ENCODE measurements around the gene LDHAL6B. TPM values are rescaled to one million over a fixed set of nuclear protein-coding genes. Genes with fewer than 3 reads are reported as not detected.

The LDHAL6B gene
- polyA plus RNA-seq, 1 donor (not counting 4 experiments of a cell fraction or from before 2014, with no cell fraction given), result not detected

DNA sequence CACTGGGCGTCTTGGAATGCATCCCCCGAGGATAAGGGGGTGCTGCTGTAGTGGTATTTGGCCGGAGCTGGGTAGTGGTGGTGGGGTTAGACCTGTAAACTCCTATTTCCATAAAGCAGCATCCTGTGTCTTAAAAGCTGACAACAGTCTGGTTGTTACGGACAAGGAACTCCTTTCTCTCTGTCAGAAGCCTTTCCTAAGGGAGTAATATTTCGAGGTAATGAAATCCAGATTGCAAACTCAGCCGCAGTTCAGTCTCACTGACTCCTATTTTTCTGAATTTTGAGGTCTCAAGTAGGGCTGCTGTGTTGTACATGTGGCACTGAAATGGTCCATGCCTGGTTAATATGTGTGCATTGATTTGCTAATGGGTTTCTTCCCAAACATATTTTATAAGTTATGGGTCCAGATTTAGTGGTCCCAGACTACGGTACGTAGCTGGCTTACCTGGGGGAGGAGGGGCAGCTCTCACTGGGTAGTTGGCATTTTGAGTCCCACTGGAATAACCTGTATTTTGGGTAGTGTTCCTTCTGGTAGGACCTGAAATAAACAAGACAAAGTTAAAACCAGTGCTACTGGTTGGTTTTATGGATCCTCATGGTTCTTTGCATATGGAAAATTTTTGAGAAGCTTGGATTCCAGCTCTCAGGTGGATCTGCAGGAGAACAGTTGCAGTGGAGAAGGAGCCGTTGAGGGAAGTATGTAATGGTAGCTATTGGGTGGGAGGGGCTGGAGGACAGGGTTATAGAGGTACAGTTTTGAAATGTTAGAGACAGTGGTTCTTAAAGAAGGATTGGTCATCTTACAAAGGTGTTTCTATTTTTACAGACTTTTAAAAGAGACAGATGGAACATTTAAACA lies 48.6 kb upstream of the LDHAL6B start:
- Histone ChIP-seq H3K79me2 (ENCODE audit: control insufficient read depth, insufficient read depth, low read length) (no peaks in the 10 kb centered on the region), H3K27ac (ENCODE audit: control insufficient read depth, insufficient read depth, low read length) (no peak overlapping the region), H3K36me3 (ENCODE audit: control insufficient read depth in 2 of 2, extremely low read depth in 1 of 2, insufficient read depth in 2 of 2, low read length in 2 of 2) (peaks cover 51 to 58% of the 10 kb centered on the region in 2 experiments), H3K4me2 (ENCODE audit: control insufficient read depth, extremely low read depth, insufficient read depth, low read depth, low read length) (no peak overlapping the region), H3K4me3 (ENCODE audit: control insufficient read depth in 2 of 3, extremely low read depth in 1 of 3, insufficient read depth in 2 of 3, low read depth in 1 of 3, low read length in 3 of 3) (no peak overlapping the region), H3K4me1 (ENCODE audit: control insufficient read depth, extremely low read depth, insufficient read depth, low read length) (no peaks in the 10 kb centered on the region), H4K20me1 (ENCODE audit: control insufficient read depth, extremely low read depth, insufficient read depth, low read length) (no peaks in the 10 kb centered on the region), H2AFZ (ENCODE audit: control insufficient read depth, low read length) (no peak overlapping the region), H3K9me1 (ENCODE audit: control insufficient read depth, extremely low read depth, insufficient read depth, low read length) (no peaks in the 10 kb centered on the region), H3K9ac (ENCODE audit: control insufficient read depth, extremely low read depth, insufficient read depth, low read length) (no peak overlapping the region), H3K27me3 (ENCODE audit: control insufficient read depth, extremely low read depth, insufficient read depth, low read length) (no peaks in the 10 kb centered on the region), H3K9me3 (ENCODE audit: control insufficient read depth, low read depth, low read length) (no peaks in the 10 kb centered on the region)
- DNase-seq (ENCODE audit: low read depth, low spot score), result no peak
- no peak for FAIRE-seq
- dilution Hi-C loops (cut with MboI; ENCODE audit: extremely low pct_ligation_motif_present, low sequenced_read_pairs), result no loop called here
- TF ChIP-seq, protein P1, sequence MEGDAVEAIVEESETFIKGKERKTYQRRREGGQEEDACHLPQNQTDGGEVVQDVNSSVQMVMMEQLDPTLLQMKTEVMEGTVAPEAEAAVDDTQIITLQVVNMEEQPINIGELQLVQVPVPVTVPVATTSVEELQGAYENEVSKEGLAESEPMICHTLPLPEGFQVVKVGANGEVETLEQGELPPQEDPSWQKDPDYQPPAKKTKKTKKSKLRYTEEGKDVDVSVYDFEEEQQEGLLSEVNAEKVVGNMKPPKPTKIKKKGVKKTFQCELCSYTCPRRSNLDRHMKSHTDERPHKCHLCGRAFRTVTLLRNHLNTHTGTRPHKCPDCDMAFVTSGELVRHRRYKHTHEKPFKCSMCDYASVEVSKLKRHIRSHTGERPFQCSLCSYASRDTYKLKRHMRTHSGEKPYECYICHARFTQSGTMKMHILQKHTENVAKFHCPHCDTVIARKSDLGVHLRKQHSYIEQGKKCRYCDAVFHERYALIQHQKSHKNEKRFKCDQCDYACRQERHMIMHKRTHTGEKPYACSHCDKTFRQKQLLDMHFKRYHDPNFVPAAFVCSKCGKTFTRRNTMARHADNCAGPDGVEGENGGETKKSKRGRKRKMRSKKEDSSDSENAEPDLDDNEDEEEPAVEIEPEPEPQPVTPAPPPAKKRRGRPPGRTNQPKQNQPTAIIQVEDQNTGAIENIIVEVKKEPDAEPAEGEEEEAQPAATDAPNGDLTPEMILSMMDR (optimal IDR thresholded peaks at IDR 0.05 in 1 of 3, IDR thresholded peaks at IDR 0.05 in 1 of 3, conservative IDR thresholded peaks at IDR 0.05 in 1 of 3; ENCODE audit: extremely low read depth in 1 of 3, insufficient read depth in 2 of 3, low read length in 3 of 3), result no peak
- TF ChIP-seq EZH2 (IDR thresholded peaks at IDR 0.05; ENCODE audit: low read length), result no peak

DNA sequence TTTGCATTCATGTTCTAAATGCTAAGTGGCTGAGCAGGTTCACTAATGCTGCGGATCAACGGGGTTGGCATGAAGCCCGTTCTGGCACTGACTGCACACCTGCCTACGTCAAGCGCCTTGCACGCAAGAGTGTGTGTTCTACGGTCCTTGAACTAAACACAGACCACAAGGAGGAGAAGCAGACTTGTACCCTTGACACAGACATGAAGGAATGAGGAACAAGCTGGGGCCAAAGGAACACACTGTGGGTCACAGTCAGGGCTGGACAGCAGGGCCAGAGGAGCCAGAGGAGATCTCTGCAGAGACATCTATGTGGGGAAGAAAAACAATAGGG lies 48.0 kb upstream of the LDHAL6B start:
- Histone ChIP-seq H3K4me1 (ENCODE audit: control insufficient read depth, extremely low read depth, insufficient read depth, low read length) (no peaks in the 10 kb centered on the region), H3K9me3 (ENCODE audit: control insufficient read depth, low read depth, low read length) (no peaks in the 10 kb centered on the region), H3K36me3 (ENCODE audit: control insufficient read depth in 2 of 2, extremely low read depth in 1 of 2, insufficient read depth in 2 of 2, low read length in 2 of 2) (peaks cover 46 to 53% of the 10 kb centered on the region in 2 experiments), H3K9ac (ENCODE audit: control insufficient read depth, extremely low read depth, insufficient read depth, low read length) (no peak overlapping the region), H3K79me2 (ENCODE audit: control insufficient read depth, insufficient read depth, low read length) (no peaks in the 10 kb centered on the region), H3K27ac (ENCODE audit: control insufficient read depth, insufficient read depth, low read length) (no peak overlapping the region), H4K20me1 (ENCODE audit: control insufficient read depth, extremely low read depth, insufficient read depth, low read length) (no peaks in the 10 kb centered on the region), H3K4me2 (ENCODE audit: control insufficient read depth, extremely low read depth, insufficient read depth, low read depth, low read length) (no peak overlapping the region), H3K27me3 (ENCODE audit: control insufficient read depth, extremely low read depth, insufficient read depth, low read length) (no peaks in the 10 kb centered on the region), H3K9me1 (ENCODE audit: control insufficient read depth, extremely low read depth, insufficient read depth, low read length) (no peaks in the 10 kb centered on the region), H2AFZ (ENCODE audit: control insufficient read depth, low read length) (no peak overlapping the region), H3K4me3 (ENCODE audit: control insufficient read depth in 2 of 3, extremely low read depth in 1 of 3, insufficient read depth in 2 of 3, low read depth in 1 of 3, low read length in 3 of 3) (no peak overlapping the region)
- TF ChIP-seq, protein P1 (optimal IDR thresholded peaks at IDR 0.05 in 1 of 3, IDR thresholded peaks at IDR 0.05 in 1 of 3, conservative IDR thresholded peaks at IDR 0.05 in 1 of 3; ENCODE audit: extremely low read depth in 1 of 3, insufficient read depth in 2 of 3, low read length in 3 of 3), result no peak
- no peak for TF ChIP-seq EZH2 (IDR thresholded peaks at IDR 0.05; ENCODE audit: low read length)
- no peak for DNase-seq (ENCODE audit: low read depth, low spot score)
- dilution Hi-C loops (cut with MboI; ENCODE audit: extremely low pct_ligation_motif_present, low sequenced_read_pairs), result no loop called here
- no peak for FAIRE-seq

Measured in keratinocyte (primary cell).